GM12891 (cell line): Measurements from ENCODE around the gene ABTB2.

Source experiments
- PAX5 ChIP-seq: IDR thresholded peaks from 2 replicates; pipeline ENCODE4 v1.6.1; 2011; ENCODE audit warnings: low read length, moderate library complexity, mild to moderate bottlenecking; ENCODE audit not compliant: insufficient read depth, severe bottlenecking
- POLR2A ChIP-seq: IDR thresholded peaks from 2 replicates; pipeline ENCODE4 v1.6.1; 2011; ENCODE audit warnings: low read depth, low read length, control low read depth
- POLR2AphosphoS5 ChIP-seq: IDR thresholded peaks from 2 replicates; pipeline ENCODE4 v1.6.1; 2011; ENCODE audit warnings: low read depth, low read length, control low read depth
- POU2F2 ChIP-seq: IDR thresholded peaks from 2 replicates; pipeline ENCODE4 v1.6.1; 2011; ENCODE audit warnings: low read depth, mild to moderate bottlenecking, control low read depth, low read length, moderate library complexity
- SPI1 ChIP-seq: IDR thresholded peaks from 2 replicates; pipeline ENCODE4 v1.6.1; 2011; ENCODE audit warnings: low read depth, low read length, control low read depth
- TAF1 ChIP-seq: IDR thresholded peaks from 2 replicates; pipeline ENCODE4 v1.6.1; 2011; ENCODE audit warnings: low read depth, low read length, control low read depth

DNA sequence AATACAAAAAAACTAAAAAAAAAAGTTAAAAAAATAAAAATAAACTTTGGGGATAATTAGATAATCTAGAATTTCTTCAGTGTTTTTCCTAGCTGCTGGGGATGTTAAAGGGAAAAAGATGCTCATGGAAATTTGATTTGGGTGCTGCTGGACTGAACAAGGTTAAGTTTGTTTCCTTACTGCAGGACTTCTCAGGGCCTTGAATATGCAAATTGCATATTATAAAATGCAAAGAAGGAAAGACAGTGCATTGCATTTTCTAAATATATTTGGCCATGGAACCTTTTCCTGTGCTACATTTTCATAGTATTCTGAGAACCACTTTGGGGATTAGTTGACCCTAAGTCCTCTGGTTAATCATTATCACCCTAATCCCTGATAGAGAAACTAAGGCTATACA, 79.6 kb downstream of the ABTB2 start:
- TF ChIP-seq POLR2AphosphoS5 = no peak
- TF ChIP-seq POLR2A = no peak
- TF ChIP-seq PAX5 = no peak
- no peak for TF ChIP-seq TAF1
- TF ChIP-seq SPI1 = no peak
- TF ChIP-seq POU2F2 = no peak
